ENCODE results near the gene ARFRP1. TPM values are rescaled to one million over a fixed set of nuclear protein-coding genes. Genes with fewer than 3 reads are reported as not detected.

ARFRP1 gene
- polyA plus RNA-seq, 1 experiment: 23.8 TPM

GRCh38 chr20:63668351-63668750, 39.4 kb downstream of the ARFRP1 start:
- Histone ChIP-seq H3K4me3 (ENCODE audit: low read depth, low read length) (no peak overlapping the region), H3K9me3 (ENCODE audit: control insufficient read depth, insufficient read depth, low read length) (no peaks in the 10 kb centered on the region; the same call in 1 of the 2 replicates), H3K27ac (ENCODE audit: low read depth, low read length) (no peak overlapping the region), H3K27me3 (ENCODE audit: control insufficient read depth, insufficient read depth, low read length) (no peaks in the 10 kb centered on the region)
- POLR2A ChIA-PET: interaction anchor here (0.8 kb wide), 1 partner anchor 14 kb away, joined by 3 read pairs; no protein-coding TSS in a partner anchor
- DNase-seq (ENCODE audit: low read depth, low spot score): no peak
- no peak for TF ChIP-seq CTCF (IDR thresholded peaks at IDR 0.05; ENCODE audit: low read depth, low read length)
- CTCF ChIA-PET: no interaction called here

GRCh38 chr20:63667858-63668257, 39.9 kb downstream of the ARFRP1 start:
- TF ChIP-seq CTCF (IDR thresholded peaks at IDR 0.05; ENCODE audit: low read depth, low read length): no peak
- H3K27ac ChIP-seq (ENCODE audit: low read depth, low read length): no peak overlapping the region
- H3K9me3 ChIP-seq (ENCODE audit: control insufficient read depth, insufficient read depth, low read length): no peaks in the 10 kb centered on the region; the same call in 1 of the 2 replicates
- DNase-seq (ENCODE audit: low read depth, low spot score): no peak
- POLR2A ChIA-PET: no interaction called here
- CTCF ChIA-PET: no interaction called here
- H3K4me3 ChIP-seq (ENCODE audit: low read depth, low read length): no peak overlapping the region
- no peaks in the 10 kb centered on the region for H3K27me3 ChIP-seq (ENCODE audit: control insufficient read depth, insufficient read depth, low read length)

- no peak for DNase-seq (ENCODE audit: low read depth, low spot score)
- CTCF ChIA-PET: no interaction called here
- no peaks in the 10 kb centered on the region for H3K27me3 ChIP-seq (ENCODE audit: control insufficient read depth, insufficient read depth, low read length)
- H3K27ac ChIP-seq (ENCODE audit: low read depth, low read length): no peak overlapping the region
- TF ChIP-seq CTCF (IDR thresholded peaks at IDR 0.05; ENCODE audit: low read depth, low read length): no peak
- H3K4me3 ChIP-seq (ENCODE audit: low read depth, low read length): no peak overlapping the region
- H3K9me3 ChIP-seq (ENCODE audit: control insufficient read depth, insufficient read depth, low read length): no peaks in the 10 kb centered on the region; the same call in 1 of the 2 replicates
- POLR2A ChIA-PET: no interaction called here
Observed at GRCh38 chr20:63665708-63666107, 42.1 kb downstream of the ARFRP1 start.

GRCh38 chr20:63664861-63665594, 42.7 kb downstream of the ARFRP1 start:
- DNase-seq (ENCODE audit: low read depth, low spot score): no peak
- no peak for TF ChIP-seq CTCF (IDR thresholded peaks at IDR 0.05; ENCODE audit: low read depth, low read length)
- POLR2A ChIA-PET: no interaction called here
- no peak overlapping the region for H3K27ac ChIP-seq (ENCODE audit: low read depth, low read length)
- no peaks in the 10 kb centered on the region for H3K27me3 ChIP-seq (ENCODE audit: control insufficient read depth, insufficient read depth, low read length)
- CTCF ChIA-PET: no interaction called here
- no peak overlapping the region for H3K4me3 ChIP-seq (ENCODE audit: low read depth, low read length)
- no peaks in the 10 kb centered on the region; the same call in 1 of the 2 replicates for H3K9me3 ChIP-seq (ENCODE audit: control insufficient read depth, insufficient read depth, low read length)

- no peaks in the 10 kb centered on the region for H3K27me3 ChIP-seq (ENCODE audit: control insufficient read depth, insufficient read depth, low read length)
- H3K4me3 ChIP-seq (ENCODE audit: low read depth, low read length): no peak overlapping the region
- CTCF ChIA-PET: no interaction called here
- POLR2A ChIA-PET: no interaction called here
- no peak for TF ChIP-seq CTCF (IDR thresholded peaks at IDR 0.05; ENCODE audit: low read depth, low read length)
- no peak for DNase-seq (ENCODE audit: low read depth, low spot score)
- H3K9me3 ChIP-seq (ENCODE audit: control insufficient read depth, insufficient read depth, low read length): no peaks in the 10 kb centered on the region; the same call in 1 of the 2 replicates
- H3K27ac ChIP-seq (ENCODE audit: low read depth, low read length): no peak overlapping the region
Observed at GRCh38 chr20:63664143-63664851, 43.5 kb downstream of the ARFRP1 start.
